SK-N-SH (cell line): ENCODE results near the gene HTR1D. TPM values are rescaled to one million over a fixed set of nuclear protein-coding genes. Genes with fewer than 3 reads are reported as not detected.

Experiments used
- CTCF ChIA-PET: fragments of 300-600, 350-600 bp; formaldehyde crosslinking; extraction: SDS; loops from one replicate; lab custom pipeline; 2021; lab: Yijun Ruan, JAX
- POLR2A ChIA-PET: fragments of 350-600 bp; sonication (Branson Sonifier 250); formaldehyde crosslinking; extraction: SDS; loops from one replicate; lab custom pipeline; 2020; ENCODE audit warnings: antibody characterized with exemption, inconsistent platforms; lab: Yijun Ruan, JAX
- DNase-seq: peaks from one replicate; pipeline ENCODE4 v3.0.0; 2012
- H2AFZ ChIP-seq: fragments of 200-600 bp; sonication (generic); 2 replicates; pipeline ENCODE4 v1.8.1; 2016; ENCODE audit warnings: antibody characterized with exemption, mild to moderate bottlenecking, low read depth
- H3F3A ChIP-seq: fragments of 200-600 bp; sonication (generic); replicated peaks from 2 replicates; pipeline ENCODE3; 2016; ENCODE audit warnings: antibody characterized with exemption, mild to moderate bottlenecking; ENCODE audit not compliant: insufficient read depth
- H3K27ac ChIP-seq, 2 experiments: fragments of 200-500 bp in 1 of 2; fragments of 200-600 bp in 1 of 2; sonication (Bioruptor generic) in 1 of 2; sonication (generic), shearing (Covaris generic) in 1 of 2; 2 replicates each; pipeline versions ENCODE4 v1.5.1 to v1.6.1; 2014 to 2016; ENCODE audit warnings: low read depth in 2 of 2, inconsistent platforms in 1 of 2, low read length in 1 of 2, mild to moderate bottlenecking in 1 of 2, mixed read lengths in 1 of 2
- H3K27me3 ChIP-seq: fragments of 200-600 bp; sonication (generic), shearing (Covaris generic); 2 replicates; pipeline ENCODE4 v1.6.1; 2016; ENCODE audit warnings: mixed run types; ENCODE audit not compliant: insufficient read depth
- H3K36me3 ChIP-seq, 2 experiments: fragments of 200-500 bp in 1 of 2; fragments of 200-600 bp in 1 of 2; sonication (Bioruptor generic) in 1 of 2; sonication (generic) in 1 of 2; replicated peaks in 1 of 2; 2 replicates each; pipeline versions ENCODE3 to v1.5.1; 2014 to 2016; ENCODE audit warnings: low read length in 1 of 2, mild to moderate bottlenecking in 1 of 2; ENCODE audit not compliant: insufficient read depth in 2 of 2, control insufficient read depth in 1 of 2
- H3K4me1 ChIP-seq, 2 experiments: fragments of 200-500 bp in 1 of 2; fragments of 200-600 bp in 1 of 2; sonication (Bioruptor generic) in 1 of 2; sonication (generic), shearing (Covaris generic) in 1 of 2; 2 replicates each; pipeline versions ENCODE4 v1.5.1 to v1.6.1; 2014 to 2016; ENCODE audit warnings: low read depth in 1 of 2, low read length in 1 of 2, mixed run types in 1 of 2; ENCODE audit not compliant: insufficient read depth in 2 of 2, control insufficient read depth in 1 of 2
- H3K4me2 ChIP-seq: fragments of 200-600 bp; sonication (generic), shearing (Covaris generic); 2 replicates; pipeline ENCODE4 v1.6.1; 2017; ENCODE audit warnings: mixed run types
- H3K4me3 ChIP-seq, 2 experiments: fragments of 200-500 bp in 1 of 2; fragments of 200-600 bp in 1 of 2; sonication (Bioruptor generic) in 1 of 2; sonication (generic), shearing (Covaris generic) in 1 of 2; 2 replicates each; pipeline versions ENCODE4 v1.5.1 to v1.8.1; 2014 to 2016; ENCODE audit warnings: low read depth in 2 of 2, inconsistent platforms in 1 of 2, low read length in 1 of 2, mild to moderate bottlenecking in 1 of 2, mixed read lengths in 1 of 2, moderate library complexity in 1 of 2
- H3K79me2 ChIP-seq: fragments of 200-600 bp; sonication (generic); 2 replicates; pipeline ENCODE4 v1.8.1; 2017; ENCODE audit warnings: mild to moderate bottlenecking; ENCODE audit not compliant: insufficient read depth
- H3K9ac ChIP-seq: fragments of 200-600 bp; sonication (generic); 2 replicates; pipeline ENCODE4 v1.6.1; 2017; ENCODE audit warnings: mixed run types
- H3K9me2 ChIP-seq: fragments of 200-600 bp; sonication (generic); 2 replicates; pipeline ENCODE4 v1.6.1; 2017; ENCODE audit warnings: mixed run types
- H3K9me3 ChIP-seq: fragments of 200-600 bp; sonication (generic); 2 replicates; pipeline ENCODE4 v1.6.1; 2017; ENCODE audit warnings: mixed run types, mild to moderate bottlenecking, moderate library complexity
- H4K20me1 ChIP-seq: fragments of 200-600 bp; sonication (generic); 2 replicates; pipeline ENCODE4 v1.6.1; 2017; ENCODE audit warnings: mild to moderate bottlenecking, mixed run types; ENCODE audit not compliant: insufficient read depth
- CHD2 ChIP-seq: fragments of 150-350 bp; IDR thresholded peaks from 2 replicates; pipeline ENCODE4 v1.6.1; 2018; ENCODE audit warnings: low read length; ENCODE audit not compliant: partially characterized antibody
- CTCF ChIP-seq: fragments of 200-600 bp; sonication (generic); IDR thresholded peaks from 2 replicates; pipeline ENCODE4 v1.6.1; 2017; ENCODE audit warnings: antibody characterized with exemption, mild to moderate bottlenecking, moderate library complexity
- EP300 ChIP-seq, 2 experiments: IDR thresholded peaks; 2 replicates each; pipeline versions ENCODE4 v1.4.0 to v1.6.1; 2012; ENCODE audit warnings: borderline replicate concordance in 1 of 2, low read depth in 1 of 2, low read length in 1 of 2
- EZH2phosphoT487 ChIP-seq: fragments of 200-600 bp; sonication (generic); IDR thresholded peaks from 2 replicates; pipeline ENCODE4 v1.6.1; 2017; ENCODE audit warnings: low read depth, mixed run types, mild to moderate bottlenecking, antibody characterized with exemption, moderate library complexity, borderline replicate concordance
- FOSL2 ChIP-seq: IDR thresholded peaks from 2 replicates; pipeline ENCODE4 v1.4.0; 2012; ENCODE audit warnings: low read depth, mild to moderate bottlenecking, moderate library complexity, borderline replicate concordance
- FOXJ3 ChIP-seq: sonication (generic); formaldehyde crosslinking; IDR thresholded peaks from 2 replicates; pipeline ENCODE4 v1.5.1; 2020; ENCODE audit warnings: mild to moderate bottlenecking, missing genetic modification reagents
- FOXM1 ChIP-seq: IDR thresholded peaks from 2 replicates; pipeline ENCODE4 v1.4.0; 2012; ENCODE audit warnings: low read depth, mild to moderate bottlenecking
- GABPA ChIP-seq: IDR thresholded peaks from 2 replicates; pipeline ENCODE4 v1.4.0; 2012; ENCODE audit warnings: low read depth, mild to moderate bottlenecking
- GATA2 ChIP-seq: sonication (generic); formaldehyde crosslinking; IDR thresholded peaks from 2 replicates; pipeline ENCODE4 v1.5.0; 2020; ENCODE audit warnings: mild to moderate bottlenecking, missing genetic modification reagents
- JUND ChIP-seq: IDR thresholded peaks from 2 replicates; pipeline ENCODE4 v1.4.0; 2012
- MAX ChIP-seq: IDR thresholded peaks from 2 replicates; pipeline ENCODE4 v1.4.0; 2012; ENCODE audit warnings: low read depth
- MEF2A ChIP-seq: IDR thresholded peaks from 2 replicates; pipeline ENCODE4 v1.4.0; 2012; ENCODE audit warnings: low read depth, borderline replicate concordance
- NRF1 ChIP-seq: IDR thresholded peaks from 2 replicates; pipeline ENCODE4 v1.6.1; 2012; ENCODE audit warnings: low read depth, mild to moderate bottlenecking, low read length
- POLR2AphosphoS5 ChIP-seq: IDR thresholded peaks from 2 replicates; pipeline ENCODE4 v1.6.1; 2012; ENCODE audit warnings: low read depth, low read length
- RXRA ChIP-seq: IDR thresholded peaks from 2 replicates; pipeline ENCODE4 v1.4.0; 2012; ENCODE audit warnings: low read depth, mild to moderate bottlenecking, borderline replicate concordance
- TAF1 ChIP-seq: IDR thresholded peaks from 2 replicates; pipeline ENCODE4 v1.6.1; 2012; ENCODE audit warnings: low read depth, mild to moderate bottlenecking, low read length, moderate library complexity, borderline replicate concordance
- TCF12 ChIP-seq: IDR thresholded peaks from 2 replicates; pipeline ENCODE4 v1.4.0; 2012
- TEAD4 ChIP-seq: IDR thresholded peaks from 2 replicates; pipeline ENCODE4 v1.4.0; 2012; ENCODE audit warnings: mild to moderate bottlenecking, borderline replicate concordance; ENCODE audit not compliant: insufficient read depth
- USF1 ChIP-seq: IDR thresholded peaks from 2 replicates; pipeline ENCODE4 v1.4.0; 2012; ENCODE audit warnings: low read depth, borderline replicate concordance
- USF2 ChIP-seq: fragments of 150-350 bp; IDR thresholded peaks from 2 replicates; pipeline ENCODE4 v1.6.1; 2017; ENCODE audit warnings: antibody characterized with exemption, low read length, low read depth, borderline replicate concordance
- WGBS: methylation state at CpG from one replicate; pipeline ENCODE4 v1.1.6; 2017; ENCODE audit warnings: low lambda C conversion rate; 5-methylcytosine and 5-hydroxymethylcytosine counted together
- polyA plus RNA-seq, 3 experiments: library from polyadenylated mRNA; depleted of rRNA; stranded (reverse); fragments of >200 nt; gene quantifications; 2 replicates each; pipeline ENCODE4 v1.2.3, GENCODE V29; 2012
- TF ChIP-seq, protein P1 (sequence below): IDR thresholded peaks from 2 replicates; pipeline ENCODE4; 2012

HTR1D gene
- polyA plus RNA-seq, 1 of the 3 experiments (the other 2 are of a cell fraction) = 0.39 TPM

DNA sequence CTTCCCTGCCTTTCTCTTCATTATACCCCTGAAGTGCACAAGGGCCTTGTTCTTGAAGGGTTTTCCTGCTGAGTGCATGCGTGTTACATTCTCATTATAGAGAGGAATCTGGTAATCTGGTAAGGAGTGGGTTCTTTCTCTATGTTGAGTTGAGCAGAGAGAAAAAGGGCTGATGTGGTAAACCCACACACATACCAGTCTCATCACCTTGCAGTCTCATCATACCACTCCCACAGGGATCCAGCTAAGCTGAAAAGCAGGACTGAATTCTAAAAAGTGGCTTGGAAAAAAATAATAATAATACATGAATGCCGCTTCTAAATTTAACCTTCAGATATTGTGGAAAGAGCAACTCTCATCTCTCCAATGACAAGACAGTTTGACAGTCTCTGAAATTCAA is 10.5 kb upstream of the HTR1D start:
- TF ChIP-seq FOXM1 = no peak
- TF ChIP-seq TEAD4 = no peak
- TF ChIP-seq TAF1 = no peak
- no peak for TF ChIP-seq RXRA
- no peak for TF ChIP-seq CTCF
- TF ChIP-seq GABPA = no peak
- TF ChIP-seq GATA2 = no peak
- 95% methylated on average over 2 of the region's 2 CpGs for WGBS
- H3K36me3 ChIP-seq = no peaks in the 10 kb centered on the region
- H3F3A ChIP-seq = no peaks in the 10 kb centered on the region
- no peak overlapping the region for H3K4me3 ChIP-seq
- POLR2A ChIA-PET = no interaction called here
- no peaks in the 10 kb centered on the region for H3K9me2 ChIP-seq
- H3K79me2 ChIP-seq = no peaks in the 10 kb centered on the region
- no peaks in the 10 kb centered on the region for H4K20me1 ChIP-seq
- H3K4me2 ChIP-seq = no peak overlapping the region
- no peak for DNase-seq
- no peak overlapping the region for H3K27ac ChIP-seq
- no peaks in the 10 kb centered on the region for H3K27me3 ChIP-seq
- CTCF ChIA-PET = interaction anchor here (1.3 to 2.7 kb wide), 2 partner anchors 11 to 43 kb away, joined by 6 to 20 read pairs; partner anchors contain the start of gene HTR1D
- H3K9ac ChIP-seq = no peak overlapping the region
- H2AFZ ChIP-seq = no peak overlapping the region
- no peaks in the 10 kb centered on the region for H3K9me3 ChIP-seq
- H3K4me1 ChIP-seq = peaks cover 8 to 15% of the 10 kb centered on the region in 2 experiments; a peak in 3 of 4 replicates

DNA sequence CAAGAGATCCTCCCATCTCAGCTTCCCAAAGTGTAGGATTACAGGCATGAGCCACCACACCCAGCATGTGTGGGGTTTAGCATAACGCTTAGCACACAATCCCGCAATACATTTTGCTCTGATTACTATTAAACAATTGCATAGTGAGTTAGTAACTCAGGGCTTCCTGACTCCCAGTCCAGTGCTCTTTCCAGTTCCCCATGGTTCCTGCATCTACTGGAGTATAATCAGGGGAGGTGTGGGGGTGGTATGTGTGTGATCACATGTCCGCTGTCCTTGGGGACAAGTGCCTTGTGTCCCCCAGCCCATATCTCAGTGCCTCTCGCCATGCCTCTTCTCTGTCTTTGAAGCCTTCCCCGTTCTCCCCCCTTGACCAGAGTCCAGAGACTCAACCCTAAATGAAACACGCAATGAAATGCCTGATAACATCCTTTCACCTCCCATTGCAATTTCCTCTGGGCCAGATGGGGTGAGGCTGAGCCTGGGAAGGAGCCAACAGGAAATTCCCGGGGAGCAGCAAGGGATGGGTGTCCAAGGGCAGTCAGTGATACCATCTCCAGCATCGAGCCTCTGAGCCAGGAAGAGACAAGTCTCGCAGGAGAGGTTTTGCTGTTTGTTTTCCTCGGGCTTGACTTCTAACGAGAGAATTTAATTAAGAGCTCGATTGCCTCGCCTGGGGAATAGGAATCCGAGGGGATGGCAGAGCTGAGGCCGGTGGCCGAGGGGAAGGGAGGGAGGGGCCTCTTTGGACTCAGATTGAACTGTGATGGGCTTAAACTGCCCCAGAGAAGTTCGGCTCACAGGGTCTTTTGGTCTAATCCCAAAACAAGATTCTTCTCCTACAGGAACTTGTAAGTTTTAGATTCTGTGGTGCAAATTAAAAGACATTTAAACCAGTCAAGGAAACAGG is 7.7 kb upstream of the HTR1D start:
- Histone ChIP-seq H3K36me3 (no peaks in the 10 kb centered on the region), H2AFZ (peak overlapping the region; percentile 87; the same call in 1 of the 2 replicates), H4K20me1 (no peaks in the 10 kb centered on the region), H3K4me3 (peak overlapping the region; percentile 7 to 18; a peak in 3 of 4 replicates), H3K4me1 (peaks cover 8 to 15% of the 10 kb centered on the region in 2 experiments; a peak in 3 of 4 replicates), H3K79me2 (no peaks in the 10 kb centered on the region), H3K27ac (peak overlapping the region; percentile 72; a peak in 3 of 4 replicates), H3K9me3 (no peaks in the 10 kb centered on the region), H3F3A (no peaks in the 10 kb centered on the region), H3K9ac (peak overlapping the region; percentile 54), H3K9me2 (no peaks in the 10 kb centered on the region), H3K4me2 (peak overlapping the region; percentile 65), H3K27me3 (no peaks in the 10 kb centered on the region)
- DNase-seq = peak; percentile 82
- ChIA-PET POLR2A (no interaction called here), CTCF (interaction anchor here (1.0 kb wide), 1 partner anchor 40 kb away, joined by 4 read pairs; no protein-coding TSS in a partner anchor)
- WGBS = 16% methylated on average over 17 of the region's 17 CpGs
- no peak for TF ChIP-seq MEF2A
- peak; percentile 85 for TF ChIP-seq TEAD4
- peak; percentile 75 for TF ChIP-seq POLR2AphosphoS5
- TF ChIP-seq EP300 (IDR thresholded peaks at IDR 0.05; ENCODE audit: borderline replicate concordance in 1 of 2, low read depth in 1 of 2, low read length in 1 of 2) = peak in 1 of 2 experiments; percentile 82; a peak in 2 of 4 replicates
- TF ChIP-seq FOXJ3 (CRISPR knock-in tag) = no peak
- TF ChIP-seq NRF1 = no peak
- TF ChIP-seq GABPA = 0 out of 2 replicates have a peak, but pooled peaks have one; percentile 31
- TF ChIP-seq MAX = peak; percentile 73
- no peak for TF ChIP-seq EZH2phosphoT487
- TF ChIP-seq JUND = peak; percentile 55
- TF ChIP-seq, protein P1, sequence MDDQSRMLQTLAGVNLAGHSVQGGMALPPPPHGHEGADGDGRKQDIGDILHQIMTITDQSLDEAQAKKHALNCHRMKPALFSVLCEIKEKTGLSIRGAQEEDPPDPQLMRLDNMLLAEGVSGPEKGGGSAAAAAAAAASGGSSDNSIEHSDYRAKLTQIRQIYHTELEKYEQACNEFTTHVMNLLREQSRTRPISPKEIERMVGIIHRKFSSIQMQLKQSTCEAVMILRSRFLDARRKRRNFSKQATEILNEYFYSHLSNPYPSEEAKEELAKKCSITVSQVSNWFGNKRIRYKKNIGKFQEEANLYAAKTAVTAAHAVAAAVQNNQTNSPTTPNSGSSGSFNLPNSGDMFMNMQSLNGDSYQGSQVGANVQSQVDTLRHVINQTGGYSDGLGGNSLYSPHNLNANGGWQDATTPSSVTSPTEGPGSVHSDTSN = peak; percentile 58
- peak; percentile 32; the same call in 1 of the 2 replicates for TF ChIP-seq FOSL2
- TF ChIP-seq USF1 = no peak
- TF ChIP-seq CHD2 = peak; percentile 60
- peak; percentile 83; the same call in 1 of the 2 replicates for TF ChIP-seq RXRA
- no peak for TF ChIP-seq USF2
- TF ChIP-seq GATA2 = peak; percentile 88
- peak; percentile 92 for TF ChIP-seq TCF12
